GOT3 (cell line): ENCODE data around the gene AKAP13.
A peak's percentile ranks its signal among the peaks of the same experiment; 100 is the strongest.
"Not testable (repeated sequence)": the region's sequence is repeated elsewhere in the genome, so short reads cannot be mapped to it uniquely, and the experiment has no call there.

Source experiments
- DNase-seq: peaks from one replicate; lab custom pipeline; 2025; ENCODE audit warnings: mixed read lengths; lab: John Stamatoyannopoulos, UW

The AKAP13 gene, protein sequence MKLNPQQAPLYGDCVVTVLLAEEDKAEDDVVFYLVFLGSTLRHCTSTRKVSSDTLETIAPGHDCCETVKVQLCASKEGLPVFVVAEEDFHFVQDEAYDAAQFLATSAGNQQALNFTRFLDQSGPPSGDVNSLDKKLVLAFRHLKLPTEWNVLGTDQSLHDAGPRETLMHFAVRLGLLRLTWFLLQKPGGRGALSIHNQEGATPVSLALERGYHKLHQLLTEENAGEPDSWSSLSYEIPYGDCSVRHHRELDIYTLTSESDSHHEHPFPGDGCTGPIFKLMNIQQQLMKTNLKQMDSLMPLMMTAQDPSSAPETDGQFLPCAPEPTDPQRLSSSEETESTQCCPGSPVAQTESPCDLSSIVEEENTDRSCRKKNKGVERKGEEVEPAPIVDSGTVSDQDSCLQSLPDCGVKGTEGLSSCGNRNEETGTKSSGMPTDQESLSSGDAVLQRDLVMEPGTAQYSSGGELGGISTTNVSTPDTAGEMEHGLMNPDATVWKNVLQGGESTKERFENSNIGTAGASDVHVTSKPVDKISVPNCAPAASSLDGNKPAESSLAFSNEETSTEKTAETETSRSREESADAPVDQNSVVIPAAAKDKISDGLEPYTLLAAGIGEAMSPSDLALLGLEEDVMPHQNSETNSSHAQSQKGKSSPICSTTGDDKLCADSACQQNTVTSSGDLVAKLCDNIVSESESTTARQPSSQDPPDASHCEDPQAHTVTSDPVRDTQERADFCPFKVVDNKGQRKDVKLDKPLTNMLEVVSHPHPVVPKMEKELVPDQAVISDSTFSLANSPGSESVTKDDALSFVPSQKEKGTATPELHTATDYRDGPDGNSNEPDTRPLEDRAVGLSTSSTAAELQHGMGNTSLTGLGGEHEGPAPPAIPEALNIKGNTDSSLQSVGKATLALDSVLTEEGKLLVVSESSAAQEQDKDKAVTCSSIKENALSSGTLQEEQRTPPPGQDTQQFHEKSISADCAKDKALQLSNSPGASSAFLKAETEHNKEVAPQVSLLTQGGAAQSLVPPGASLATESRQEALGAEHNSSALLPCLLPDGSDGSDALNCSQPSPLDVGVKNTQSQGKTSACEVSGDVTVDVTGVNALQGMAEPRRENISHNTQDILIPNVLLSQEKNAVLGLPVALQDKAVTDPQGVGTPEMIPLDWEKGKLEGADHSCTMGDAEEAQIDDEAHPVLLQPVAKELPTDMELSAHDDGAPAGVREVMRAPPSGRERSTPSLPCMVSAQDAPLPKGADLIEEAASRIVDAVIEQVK (N-terminal part only)

DNA sequence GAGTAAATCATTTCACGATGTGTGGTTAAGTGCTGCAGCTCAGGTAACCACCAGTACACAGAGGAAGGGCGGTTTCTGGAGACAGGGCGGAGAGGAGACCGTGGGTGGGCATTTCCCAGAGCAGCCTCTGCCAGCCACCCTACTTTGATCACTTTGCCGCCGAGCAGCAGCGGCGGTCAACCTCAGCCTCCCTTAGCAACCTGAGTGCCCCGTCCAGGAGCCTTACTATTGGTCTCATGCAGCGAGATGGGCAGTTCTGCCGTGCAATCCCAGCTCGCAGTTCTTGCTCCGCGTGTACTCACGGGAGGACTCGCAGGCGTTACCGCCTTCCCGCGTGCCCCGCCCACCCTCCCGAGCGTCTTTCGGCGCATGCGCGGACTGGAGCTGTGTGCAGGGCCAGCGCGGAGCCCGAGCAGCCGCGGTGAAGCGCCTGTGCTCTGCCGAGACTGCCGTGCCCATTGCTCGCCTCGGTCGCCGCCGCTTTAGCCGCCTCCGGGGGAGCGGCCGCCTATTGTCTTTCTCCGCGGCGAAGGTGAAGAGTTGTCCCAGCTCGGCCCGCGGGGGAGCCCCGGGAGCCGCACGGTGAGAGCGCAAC is at the start of gene AKAP13:
TSS of gene AKAP13 (plus strand) at position 387 of the 595 bp plus-strand sequence. CDS start 105,118 bp downstream, outside the sequence.
- peak; percentile 95 for DNase-seq

DNA sequence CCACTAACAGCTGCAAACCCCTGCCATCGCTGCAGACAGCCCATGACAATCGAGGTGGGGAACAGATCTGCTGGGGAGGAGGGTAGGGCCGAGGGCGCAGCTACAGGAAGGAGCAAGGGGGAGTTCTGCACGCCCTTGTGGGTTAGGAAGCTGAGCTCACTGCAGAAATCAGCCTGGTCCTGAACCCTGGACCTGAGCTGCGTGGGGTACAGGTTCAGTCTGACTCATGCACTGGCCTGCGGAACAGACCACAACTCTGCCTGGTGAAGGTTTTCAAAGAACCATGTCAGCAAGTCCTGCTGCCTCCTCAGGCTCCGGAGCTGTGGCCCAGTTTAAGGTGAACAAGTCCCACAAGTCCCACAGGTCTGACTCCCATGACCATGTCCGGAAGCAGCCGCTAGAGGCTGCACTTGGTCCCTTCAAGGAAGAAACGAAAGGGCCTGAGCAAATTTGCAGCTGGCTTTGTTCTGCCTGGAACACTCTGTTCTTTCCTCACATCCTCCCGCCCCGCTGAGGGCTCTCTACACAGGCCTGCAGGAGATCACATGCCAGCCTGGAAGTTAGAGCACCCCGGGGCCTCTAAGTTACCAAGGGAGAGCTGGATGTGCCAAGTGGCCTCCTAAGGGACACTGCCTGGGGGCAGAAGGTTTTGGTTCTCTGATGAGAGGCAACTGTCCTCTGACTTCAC is 49.4 kb upstream of the AKAP13 start:
- DNase-seq, result no peak

DNA sequence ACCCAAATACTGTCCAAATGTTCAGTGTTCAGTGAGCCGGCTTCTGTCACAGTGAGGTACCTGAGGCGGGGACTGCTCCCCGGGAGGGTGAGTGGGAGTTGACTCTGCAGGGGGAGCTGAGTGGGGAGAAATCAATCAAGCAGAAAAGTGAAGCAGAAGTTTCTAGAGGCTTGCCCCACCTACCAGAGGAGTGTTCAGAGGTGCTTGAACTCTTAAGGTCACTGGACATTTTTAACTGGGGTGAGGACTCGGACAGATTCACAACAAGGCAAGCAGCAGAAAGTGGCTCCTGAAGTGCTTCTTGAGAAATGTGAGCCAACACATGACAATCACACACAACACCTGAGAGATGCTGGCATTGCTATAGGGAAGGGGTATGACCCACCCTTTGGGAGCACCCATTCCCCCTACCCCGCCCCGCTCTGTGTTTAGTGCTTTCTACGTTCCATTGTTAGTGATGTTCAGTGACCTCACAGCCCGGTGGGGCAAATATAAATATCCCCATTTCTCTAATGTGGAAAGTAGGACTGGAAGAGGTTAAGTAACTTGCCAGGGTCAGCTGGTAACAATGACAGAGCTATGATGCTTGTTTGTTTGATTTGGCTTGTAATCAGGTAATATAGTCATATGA is 48.6 kb upstream of the AKAP13 start:
- DNase-seq, result no peak

DNA sequence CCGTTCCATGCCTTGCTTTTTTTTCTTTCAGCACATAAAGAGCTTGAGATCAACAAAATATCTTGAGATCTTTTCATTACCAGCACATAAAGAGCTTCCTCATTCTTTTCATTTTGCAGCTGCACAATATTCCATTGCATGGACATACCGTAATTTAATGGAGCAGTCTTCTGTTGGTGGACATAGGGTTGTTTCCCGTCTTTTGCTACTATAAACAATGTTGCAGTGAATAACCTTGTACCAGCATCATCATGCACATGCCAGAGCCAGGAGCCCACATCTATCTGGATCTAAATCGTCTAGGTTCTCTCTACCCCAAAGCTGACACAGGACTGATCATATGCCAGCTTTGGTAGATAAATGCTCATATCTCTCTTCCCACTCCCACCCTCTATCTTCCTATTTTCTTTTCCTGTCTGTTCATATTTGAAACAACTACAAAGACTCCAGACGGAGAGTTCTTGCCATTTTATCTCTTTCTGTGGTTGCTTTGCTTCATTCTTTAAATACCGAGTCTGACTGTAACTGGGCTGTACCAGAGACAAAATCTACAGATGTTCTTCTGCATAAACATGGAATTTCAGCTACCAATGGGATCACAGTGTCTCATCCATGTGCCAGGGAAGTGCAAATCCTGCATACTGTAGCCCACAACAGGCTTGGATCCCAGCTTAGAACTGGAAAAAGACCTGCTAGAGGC is 47.1 kb upstream of the AKAP13 start:
- no peak for DNase-seq

DNA sequence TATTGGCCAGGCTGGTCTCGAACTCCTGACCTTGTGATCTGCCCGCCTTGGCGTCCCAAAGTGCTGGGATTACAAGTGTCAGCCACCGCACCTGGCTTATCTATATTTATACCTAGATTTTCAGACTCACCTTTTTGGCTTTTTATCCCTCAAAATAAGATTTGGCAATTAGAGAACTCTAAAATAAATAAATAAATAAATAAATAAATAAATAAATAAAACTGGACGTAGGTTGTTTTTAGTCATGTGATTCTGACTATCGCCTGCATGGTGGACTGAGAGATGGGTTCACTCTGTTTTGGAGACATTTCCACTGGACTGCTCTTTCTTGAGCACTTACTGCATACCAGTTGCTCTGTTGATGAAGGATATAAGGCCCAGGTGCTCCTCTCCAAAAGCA is 46.2 kb upstream of the AKAP13 start:
- DNase-seq, result no peak

DNA sequence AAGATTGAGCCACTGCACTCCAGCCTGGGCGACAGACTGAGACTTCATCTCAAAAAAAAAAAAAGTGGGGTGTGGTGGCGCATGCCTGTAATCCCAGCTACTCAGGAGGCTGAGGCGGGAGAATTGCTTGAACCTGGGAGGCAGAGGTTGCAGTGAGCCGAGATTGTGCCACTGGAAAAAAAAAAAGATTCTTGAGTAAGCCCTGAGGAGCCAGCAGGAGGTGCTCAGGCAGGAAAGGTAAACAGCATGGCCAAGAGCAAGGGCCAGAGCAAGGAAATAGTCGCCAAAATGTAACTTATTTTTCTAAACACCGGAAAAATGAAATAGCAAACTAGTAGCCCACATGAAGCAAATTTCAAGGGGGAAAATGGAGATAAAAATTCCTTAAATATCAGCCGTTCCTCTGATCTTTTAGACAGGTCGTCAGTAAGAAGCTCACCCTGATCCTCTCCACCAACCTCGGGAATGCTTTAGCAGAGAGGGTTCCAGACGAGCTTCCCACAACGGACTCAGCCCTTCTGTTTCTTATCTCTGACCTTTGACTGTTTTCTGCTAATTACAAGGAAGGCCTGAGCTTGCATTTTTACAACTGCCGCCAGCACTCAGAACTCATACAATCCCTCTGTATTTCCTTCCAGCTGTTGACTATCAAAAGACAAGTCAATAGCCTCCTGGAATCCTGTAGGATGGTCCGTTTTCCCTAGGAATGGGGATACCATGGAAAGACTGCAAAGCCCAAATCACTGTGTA is 45.0 kb upstream of the AKAP13 start:
- DNase-seq, result no peak

DNA sequence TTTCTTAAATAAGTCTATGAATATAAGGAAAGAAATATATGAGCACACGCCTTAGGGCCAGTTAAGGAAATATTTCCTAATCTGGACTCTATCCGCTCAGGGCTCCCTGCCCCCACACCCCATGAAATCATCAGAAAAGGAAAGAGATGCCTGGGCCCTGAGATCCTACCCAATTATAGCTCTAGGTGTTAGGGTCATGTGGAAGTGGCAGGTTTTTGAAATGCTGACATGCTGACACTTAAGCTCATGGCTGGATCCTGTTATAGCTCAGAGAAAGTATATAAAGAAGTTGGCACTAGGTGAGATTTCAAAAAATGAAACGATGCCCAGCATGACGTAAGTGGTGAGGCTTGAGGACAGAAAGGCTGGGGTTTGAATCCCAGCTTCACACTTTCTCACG is 43.5 kb upstream of the AKAP13 start:
- no peak for DNase-seq

DNA sequence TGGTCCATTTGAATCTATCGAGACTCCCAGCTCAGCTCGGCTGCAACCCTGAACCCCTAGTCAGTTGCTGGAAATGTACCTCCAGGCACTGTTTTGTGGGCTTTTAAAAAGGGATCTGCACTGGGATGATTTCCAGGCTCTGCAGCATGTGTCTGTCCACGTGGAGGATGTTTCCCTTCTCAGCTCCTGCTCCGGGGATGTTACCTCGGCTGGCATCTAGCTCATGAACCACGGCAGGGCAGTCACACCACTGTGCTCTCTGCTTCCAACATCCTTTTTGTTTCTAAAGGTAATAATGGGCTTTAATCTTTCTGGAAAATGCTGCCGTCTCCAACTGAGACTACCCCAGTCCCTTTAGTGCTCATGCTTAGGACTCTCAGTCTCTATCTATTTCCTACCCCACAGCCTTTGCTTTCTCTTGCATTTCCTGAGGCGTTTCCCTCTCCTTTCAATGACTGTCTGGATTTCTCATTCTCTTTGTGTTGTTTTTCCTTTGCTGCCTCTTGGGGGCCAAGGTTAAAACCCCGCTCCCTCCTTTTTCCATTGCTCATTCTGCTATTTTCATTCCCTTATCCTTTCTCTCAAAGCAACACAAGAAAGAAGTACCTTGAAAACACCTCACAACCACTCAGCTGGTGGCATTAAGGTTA is 42.9 kb upstream of the AKAP13 start:
- no peak for DNase-seq

DNA sequence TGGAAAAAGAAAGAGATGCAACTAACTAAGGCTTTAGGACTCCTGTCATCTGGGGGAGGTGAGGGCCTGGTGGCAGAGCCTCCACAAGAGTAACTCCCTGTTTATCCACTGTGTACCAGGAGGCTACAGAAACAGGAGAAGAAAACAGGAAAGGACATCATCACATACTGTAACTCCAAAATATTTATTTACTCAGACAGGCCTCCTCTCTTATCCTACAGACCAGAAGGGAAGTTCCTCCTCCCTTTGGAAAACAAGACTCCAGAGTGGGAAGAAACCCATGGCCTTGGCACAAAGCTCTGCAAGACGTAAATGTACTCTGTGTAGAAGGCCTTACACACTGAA is 40.1 kb upstream of the AKAP13 start:
- no peak for DNase-seq

DNA sequence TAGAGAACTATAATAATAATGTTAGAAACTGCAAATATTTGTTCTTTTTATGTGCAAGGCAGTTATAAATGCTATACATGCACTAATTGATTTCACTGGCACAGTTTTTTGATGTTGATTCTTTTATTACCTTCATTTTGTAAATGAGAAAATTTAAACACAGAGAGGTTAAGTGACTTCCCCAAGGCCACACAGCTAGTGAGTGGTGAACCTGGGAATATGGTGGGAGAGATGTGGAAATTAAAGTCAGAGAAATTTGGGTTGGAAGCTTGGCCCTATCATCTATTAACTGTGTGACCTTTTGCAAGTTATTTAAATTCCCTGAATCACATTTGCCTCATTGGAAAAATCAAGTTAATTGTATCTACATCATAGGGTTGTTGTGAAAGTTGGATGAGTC is 39.6 kb upstream of the AKAP13 start:
- DNase-seq, result no peak

DNA sequence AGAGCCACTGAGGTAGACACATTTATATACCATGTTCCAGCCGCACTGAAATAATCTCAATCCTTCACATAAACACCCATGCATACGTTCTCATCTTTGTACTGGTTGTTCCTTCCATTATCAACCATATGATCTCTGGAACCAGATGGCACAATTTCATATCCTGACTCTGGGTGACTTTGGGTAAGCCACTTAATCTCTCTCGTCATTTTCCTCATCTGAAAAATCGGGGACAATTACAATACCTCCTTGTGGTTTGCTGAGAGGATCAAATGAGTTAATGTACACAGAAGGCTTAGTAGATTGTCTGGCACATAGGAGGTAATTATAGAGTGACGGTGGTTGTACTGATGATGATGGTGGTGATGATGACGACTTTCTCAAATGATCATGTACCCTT is 38.2 kb upstream of the AKAP13 start:
- DNase-seq, result not testable (repeated sequence)

DNA sequence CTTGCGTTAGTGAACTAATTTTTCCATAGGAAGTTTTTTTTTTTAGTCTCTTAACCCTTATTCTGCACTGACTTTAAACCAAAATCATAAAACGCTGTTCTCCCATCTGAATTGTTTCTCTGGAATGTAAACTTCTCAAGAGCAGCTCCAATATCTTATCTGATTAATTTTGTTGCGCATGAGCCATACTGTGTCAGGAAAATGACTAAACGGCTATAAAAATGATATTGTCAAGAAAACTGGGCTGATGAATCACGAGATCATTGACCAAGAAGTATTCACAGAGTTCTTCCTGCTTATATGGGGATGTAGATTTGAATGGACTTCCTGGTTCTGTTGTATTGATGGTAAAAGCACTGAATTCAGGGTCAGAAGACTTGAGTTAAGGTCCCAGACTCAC is 37.0 kb upstream of the AKAP13 start:
- not testable (repeated sequence) for DNase-seq

DNA sequence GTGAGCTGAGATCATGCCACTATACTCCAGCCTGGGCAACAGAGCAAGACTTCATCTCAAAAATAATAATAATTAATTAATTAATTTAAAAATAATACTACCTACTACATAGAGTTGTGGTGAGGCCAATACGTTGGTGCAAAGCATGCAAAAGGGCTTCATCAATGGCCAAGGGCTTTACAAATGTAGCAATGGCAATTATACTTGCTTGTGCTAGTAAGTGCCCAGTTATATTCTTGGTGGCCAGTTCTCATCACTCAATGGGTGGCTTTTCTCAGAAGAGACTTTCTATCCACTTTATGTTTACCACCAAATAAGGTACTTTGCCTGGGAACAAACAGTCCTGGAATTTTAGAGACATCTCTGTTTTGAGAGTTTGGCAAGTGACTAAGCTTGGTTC is 36.2 kb upstream of the AKAP13 start:
- DNase-seq, result not testable (repeated sequence)

DNA sequence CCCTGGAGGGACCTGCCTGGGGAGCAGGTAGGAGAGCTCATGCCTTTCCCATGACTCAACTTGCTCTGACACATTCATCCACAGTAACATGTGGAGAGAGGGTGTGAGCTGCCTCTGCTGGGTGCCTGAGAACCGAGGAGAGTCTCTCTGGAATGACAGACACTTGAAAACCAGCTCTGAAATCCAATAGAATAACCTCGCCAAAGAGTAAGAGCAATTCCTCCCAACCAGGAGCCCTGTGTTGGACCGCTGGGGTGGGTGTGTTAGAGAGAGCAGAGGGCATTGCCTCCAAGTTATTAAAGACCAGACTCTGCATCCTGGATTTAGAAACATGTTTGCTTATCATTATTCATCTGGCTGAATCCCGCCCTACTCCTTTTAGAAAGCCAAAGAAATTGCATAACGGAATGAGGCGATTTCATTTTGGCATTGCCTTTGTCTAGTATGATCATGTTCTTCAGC is 35.7 kb upstream of the AKAP13 start:
- peak; percentile 19 for DNase-seq

DNA sequence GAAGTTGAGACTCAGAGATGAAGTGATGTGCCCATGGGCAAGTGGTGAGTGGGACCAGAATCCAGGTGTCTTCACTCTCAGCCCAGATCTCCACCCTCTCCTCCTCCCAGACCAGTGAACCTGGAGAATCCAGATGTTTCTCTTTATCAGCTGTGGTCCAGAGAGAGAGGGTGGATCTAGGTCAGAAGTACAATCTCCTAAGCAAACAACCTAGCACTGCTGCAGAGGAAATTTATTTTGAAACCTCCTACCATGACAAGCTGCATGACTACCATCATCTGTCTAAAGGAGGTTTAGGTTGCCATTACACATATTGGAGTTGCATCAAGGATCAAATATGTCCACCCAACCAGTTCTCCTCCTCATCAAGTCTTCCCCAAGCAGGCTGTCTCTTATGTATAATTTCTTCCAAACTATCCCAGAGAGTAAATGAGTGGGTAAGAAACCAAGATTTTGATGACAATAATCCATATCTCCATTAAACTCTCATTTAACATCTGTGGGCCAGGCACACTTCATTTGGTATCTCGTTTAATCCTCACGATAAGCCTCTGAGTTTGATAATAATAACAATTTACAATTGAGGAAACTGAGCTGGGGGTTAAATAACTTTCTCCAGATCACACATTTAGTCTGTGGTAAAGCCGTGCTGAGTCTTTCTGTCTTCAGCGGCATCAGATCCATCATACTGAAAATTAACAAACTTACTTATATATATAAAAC is 35.0 kb upstream of the AKAP13 start:
- DNase-seq, result not testable (repeated sequence)

DNA sequence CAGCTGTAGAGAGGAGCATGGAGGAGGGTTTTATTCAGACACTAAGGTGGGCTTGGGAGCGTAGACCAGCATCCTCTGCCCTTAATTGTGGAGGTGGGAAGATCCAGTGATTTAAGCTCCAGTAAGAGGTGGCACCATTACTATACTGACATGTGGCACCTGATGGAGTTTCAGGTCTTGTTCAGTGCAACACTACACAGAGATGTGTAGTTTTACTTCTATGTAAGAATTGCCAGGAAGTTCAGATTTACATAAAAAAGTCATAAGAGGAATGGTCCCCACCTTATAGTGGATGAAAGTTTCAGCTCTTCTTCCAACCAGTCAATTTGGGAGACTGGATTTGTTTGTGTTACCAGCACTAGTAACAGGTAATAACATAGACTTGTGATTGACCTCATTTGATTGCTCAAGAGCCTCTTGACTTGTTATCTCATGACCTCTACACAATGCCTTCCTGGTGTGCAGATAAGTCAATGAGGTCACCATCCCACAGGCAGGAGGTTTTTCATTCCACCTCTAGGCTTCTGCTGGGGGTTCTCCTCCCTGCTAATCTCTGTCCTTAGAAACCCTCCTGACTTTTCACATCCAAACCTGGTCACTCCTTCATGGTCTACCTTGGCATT is 33.8 kb upstream of the AKAP13 start:
- not testable (repeated sequence) for DNase-seq

DNA sequence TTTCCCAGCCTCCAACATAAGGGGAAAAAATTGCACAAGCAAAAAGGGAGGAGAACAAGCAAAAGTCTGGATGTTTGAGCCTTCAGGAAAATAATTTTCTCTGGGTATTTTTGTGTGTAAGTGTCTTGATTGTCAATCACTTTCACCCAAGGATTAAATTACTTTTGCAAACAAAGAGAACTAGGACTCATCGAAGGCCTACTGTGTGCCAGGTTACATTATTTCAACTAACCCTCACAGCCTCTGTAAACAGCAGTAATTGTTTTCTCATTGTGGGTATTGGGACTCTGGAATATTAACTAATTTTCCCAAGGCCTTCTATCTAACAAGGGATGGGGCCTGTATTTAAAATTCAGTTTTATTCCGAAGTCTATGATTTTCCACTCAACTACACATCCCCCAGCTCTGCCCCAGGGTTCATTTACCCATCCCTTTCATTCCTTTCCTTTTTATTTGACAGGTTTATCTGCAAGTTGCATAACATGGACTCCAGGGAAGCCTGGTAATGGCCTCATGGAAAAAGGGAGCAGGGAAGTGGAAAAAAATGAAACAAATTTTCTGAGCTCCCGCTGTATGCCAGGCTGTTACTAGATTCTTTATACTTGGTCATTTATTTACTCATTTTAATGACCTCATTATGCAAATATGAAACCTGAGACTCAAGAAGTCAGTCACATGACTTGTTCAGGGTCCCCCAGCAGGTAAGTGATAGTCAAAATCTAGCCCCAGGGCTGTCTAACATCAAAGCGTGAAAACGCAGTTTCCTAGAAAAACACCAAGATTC is 32.9 kb upstream of the AKAP13 start:
- not testable (repeated sequence) for DNase-seq
